HG02943 (cell line): Measurements from ENCODE around the gene MOGAT2.
"Not testable (repeated sequence)": the region's sequence is repeated elsewhere in the genome, so short reads cannot be mapped to it uniquely, and the experiment has no call there.

ENCODE experiments used
- ATAC-seq: cut with Tn5 transposase; IDR thresholded peaks from one replicate; pipeline ENCODE4 v1.9.1; 2021; ENCODE audit warnings: mild to moderate bottlenecking, low read depth, moderate library complexity; ENCODE audit not compliant: unreplicated experiment

Gene MOGAT2

DNA sequence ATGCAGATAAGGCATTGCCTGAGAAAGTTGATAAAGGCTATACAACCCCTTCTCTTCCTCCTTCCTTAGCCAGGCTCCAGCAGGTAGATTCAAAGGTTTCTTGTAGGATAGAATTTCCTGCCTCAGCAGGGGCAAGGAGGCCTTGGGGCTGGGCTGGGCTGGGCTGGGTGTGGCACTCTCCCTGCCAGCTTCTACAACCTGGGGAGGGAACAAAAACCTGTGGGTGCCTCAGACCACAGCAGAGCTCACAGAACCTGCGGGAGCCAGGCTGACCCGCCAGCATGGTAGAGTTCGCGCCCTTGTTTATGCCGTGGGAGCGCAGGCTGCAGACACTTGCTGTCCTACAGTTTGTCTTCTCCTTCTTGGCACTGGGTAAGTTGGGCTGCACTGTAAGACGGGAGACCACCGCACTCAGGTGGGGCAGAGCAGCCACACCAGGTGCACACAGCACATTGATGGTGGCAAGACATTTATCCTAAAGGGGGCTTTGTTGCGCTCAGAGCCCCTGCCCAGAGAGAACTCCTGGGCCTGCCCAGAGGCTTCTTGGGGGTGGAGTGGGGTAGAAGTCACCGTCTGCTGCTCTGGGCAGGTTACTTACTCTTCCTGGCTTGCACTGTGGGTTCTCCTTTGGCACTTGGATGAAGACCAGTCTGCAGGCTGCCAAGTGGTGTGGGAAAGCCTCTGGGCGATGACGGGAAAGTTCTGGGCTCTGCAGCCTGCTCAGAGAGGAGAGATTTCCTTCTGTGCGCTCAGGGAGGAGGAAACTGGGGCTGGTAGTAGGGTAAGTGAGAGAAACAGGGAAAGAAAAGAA is at the start of gene MOGAT2:
Gene MOGAT2 (plus strand): TSS at position 231 of the 811 bp plus-strand sequence. CDS start 51 bp downstream, at position 282.
- no peak for ATAC-seq

- ATAC-seq: no peak
These were observed 49.0 kb upstream of the MOGAT2 start, which contains the start of gene MAP6 for GRCh38 chr11:75668451-75669297. Gene MAP6, minus strand, starts transcription at chr11:75669038. Its CDS starts 669 bp downstream, at chr11:75668369.

DNA sequence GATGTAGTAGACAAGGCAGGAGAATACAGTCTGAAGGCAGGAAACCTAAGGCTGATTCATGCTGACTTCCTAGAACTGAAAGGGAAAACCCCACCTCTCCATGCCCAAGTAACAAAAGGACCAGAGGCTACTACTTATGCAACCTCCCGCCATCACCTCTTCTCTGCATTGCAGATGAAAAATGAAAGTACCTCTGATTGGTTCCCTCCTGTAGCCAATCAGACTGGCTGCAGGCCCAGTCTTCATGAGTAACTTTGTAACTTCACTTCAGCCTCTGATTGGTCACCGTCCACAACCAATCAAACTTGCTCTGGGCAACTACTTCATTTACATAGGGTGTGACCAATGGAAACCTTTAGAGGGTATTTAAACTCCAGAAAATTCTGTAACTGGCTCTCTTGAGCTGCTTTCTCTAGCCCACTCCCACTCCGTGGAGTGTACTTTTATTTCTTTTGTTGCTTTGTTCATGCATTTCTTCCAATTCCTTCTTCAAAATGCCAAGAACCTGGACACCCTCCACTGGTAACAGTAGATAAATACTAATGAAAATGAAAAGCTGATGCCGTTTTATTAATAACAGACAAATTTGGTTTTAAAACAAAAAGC is 43.6 kb upstream of the MOGAT2 start:
- ATAC-seq: no peak

GRCh38 chr11:75677275-75677674 is 40.4 kb upstream of the MOGAT2 start:
- ATAC-seq: no peak

DNA sequence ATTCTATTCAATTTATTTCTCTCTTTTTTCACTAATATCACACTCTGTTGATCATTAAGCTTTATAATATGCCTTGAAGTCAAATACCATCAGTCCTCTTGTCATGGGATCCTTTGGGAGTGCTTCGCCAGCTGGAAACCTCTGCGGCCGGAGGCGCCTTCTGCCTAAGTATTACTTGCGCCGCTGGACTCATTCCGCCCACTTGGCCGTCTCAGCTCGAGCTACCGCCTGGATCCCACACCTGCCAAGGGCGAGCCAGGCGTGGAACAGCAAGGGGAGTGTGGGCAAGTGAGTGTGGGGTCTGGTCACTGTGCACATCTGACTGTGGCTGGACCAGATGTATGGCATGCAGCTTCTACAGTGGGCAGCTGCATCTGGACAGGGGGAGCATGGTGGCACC is 39.7 kb upstream of the MOGAT2 start:
- ATAC-seq: no peak

DNA sequence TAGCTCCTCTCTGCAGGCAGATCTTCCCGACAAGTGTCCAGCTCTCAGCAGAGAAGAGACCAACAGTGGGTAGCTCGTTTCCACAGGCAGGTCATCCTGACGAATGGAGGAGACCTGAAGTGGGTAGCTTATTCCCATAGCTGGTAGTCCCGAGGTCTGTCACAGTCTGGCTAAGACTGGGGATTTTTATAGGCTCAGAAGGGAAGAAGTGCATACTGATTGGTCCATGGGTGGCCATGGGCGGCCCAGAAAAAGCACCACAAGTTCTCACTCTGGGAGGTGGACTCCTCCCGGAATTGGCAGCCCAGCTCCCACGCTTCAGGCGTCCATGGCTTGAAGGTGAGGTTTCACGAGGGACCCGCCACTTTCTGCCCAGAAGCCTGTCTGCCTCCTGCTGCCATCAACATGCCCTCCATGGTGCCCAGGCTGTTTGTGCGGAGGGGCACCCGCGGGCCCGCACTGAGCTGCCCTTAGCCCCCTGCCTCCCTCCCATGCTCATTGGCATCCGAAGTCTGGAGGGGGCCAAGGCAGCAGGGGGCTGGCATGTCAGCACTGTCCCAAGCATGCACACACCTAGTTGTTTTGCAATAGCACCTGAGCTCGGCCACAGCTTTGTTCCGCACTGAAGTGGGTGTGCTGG is 38.9 kb upstream of the MOGAT2 start:
- ATAC-seq: no peak

DNA sequence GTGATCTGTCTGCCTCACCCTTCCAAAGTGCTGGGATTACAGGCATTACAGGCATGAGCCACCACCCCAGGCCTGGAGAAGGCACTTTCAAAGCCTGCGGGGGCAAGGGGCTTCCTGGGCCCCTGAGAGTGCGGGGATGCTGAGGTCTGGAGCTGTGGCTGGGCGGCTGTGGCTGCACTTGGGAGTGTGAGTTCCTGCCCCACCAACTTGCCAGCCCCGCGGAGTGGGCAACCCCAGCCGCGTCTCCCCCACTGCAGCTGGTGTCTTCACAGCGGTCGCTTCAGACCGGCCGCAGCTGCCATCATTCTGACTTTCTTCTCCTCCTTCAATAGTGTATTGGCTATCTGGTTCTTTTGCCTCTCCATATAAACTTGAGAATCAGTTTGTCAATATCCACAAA is 38.1 kb upstream of the MOGAT2 start:
- no peak for ATAC-seq

DNA sequence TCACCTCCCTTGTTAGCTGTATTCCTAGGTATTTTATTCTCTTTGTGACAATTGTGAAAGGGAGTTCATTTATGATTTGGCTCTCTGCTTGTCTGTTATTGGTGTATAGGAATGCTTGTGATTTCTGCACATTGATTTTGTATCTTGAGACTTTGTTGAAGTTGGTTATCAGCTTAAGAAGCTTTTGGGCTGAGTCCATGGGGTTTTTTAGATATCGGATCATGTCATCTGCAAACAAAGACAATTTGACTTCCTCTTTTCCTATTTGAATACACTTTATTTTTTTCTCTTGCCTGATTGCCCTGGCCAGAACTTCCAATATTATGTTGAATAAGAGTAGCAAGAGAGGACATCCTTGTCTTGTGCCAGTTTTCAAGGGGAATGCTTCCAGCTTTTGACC is 33.8 kb upstream of the MOGAT2 start:
- not testable (repeated sequence) for ATAC-seq

DNA sequence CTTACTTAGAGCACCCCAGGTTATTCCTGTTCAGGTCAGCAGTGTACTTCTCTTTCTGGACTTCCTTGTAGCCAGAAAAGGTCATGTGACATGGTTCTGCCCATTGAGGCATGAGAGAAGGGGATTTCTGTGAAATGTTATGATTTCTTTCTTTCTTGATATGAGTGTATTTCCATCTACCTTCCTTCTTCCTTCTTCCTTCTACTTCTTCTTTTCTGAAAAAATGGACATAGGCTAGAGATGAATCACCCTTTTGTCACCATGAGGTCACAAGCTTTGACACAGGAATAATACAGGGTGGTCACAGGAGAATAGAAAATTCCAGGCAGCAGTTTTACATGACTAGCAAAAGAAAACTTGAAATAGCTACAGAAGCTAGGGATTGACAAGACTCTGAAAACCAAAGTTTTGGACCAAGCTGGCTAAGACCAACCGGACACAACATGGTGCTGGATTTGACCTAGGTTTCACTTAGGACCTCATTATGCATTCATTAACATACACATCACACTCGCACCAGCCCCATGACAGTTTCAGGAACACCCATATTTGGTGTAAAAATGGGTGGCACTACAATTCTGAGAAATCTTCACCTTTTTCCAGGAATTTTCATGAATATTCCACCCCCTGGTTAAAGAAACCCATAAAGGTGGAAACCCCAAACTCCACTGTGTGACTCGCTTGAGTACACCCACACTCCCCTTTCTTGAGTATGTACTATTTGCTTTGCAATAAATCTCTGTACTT is 27.6 kb upstream of the MOGAT2 start:
- peak; percentile 57 for ATAC-seq

- no peak for ATAC-seq
These were observed 25.8 kb upstream of the MOGAT2 start for GRCh38 chr11:75691804-75692203.

DNA sequence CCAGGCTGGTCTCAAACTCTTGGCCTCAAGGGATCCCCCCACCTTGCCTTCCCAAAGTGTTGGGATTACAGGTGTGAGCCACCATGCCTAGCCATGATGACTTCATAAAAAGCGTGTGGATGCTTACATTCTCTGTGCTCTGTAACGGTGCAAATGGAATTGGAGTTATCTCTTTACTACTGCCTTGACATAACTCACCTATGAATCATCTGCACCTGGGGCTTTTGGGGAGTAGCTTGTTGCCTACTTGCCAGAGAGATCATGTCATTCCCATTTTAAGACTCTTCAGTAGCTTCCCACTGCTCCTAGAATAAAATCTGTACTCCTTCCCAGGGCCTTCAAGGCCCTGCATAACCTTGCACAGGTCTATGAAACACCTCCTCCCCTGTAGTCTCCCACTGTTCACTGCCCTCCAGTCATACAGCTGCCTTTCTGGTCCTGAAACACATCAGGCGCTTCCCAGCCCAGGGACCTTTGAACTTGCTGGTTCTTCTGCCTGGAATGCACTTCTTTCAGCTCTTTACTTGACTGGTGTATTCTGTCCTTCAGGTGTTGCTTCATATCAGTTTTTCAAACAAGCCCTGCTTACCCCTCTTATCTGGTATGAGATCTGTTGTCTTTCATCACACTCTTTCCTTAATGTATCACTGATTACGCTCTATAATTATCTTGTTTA is 19.6 kb upstream of the MOGAT2 start:
- ATAC-seq: no peak

- ATAC-seq: no peak
These were observed 16.7 kb upstream of the MOGAT2 start for GRCh38 chr11:75700940-75701339.

DNA sequence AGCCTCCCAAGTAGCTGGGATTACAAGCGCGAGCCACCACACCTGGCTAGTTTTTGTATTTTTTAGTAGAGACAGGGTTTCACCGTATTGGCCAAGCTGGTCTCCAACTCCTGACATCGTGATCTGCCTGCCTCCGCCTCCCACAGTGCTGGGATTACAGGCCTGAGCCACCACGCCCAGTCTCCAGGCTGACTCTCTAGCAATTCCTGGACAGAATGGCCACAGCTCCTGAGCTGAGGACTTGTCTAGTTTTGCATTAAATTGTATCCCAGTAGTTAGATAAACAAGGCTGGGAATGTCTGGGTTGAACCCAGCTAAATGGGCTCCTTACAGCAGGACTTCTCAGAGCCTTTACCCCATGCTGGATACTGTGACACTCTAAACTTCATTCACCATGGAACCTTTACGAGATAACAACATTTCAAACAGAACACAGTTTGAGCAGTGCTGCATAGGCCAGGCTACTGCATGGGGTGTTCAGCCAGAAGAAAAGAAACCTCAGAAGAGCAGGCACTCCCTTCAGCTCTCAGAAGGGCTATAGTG is 13.9 kb upstream of the MOGAT2 start:
- no peak for ATAC-seq

GRCh38 chr11:75705541-75705940 is 12.1 kb upstream of the MOGAT2 start:
- ATAC-seq: no peak

DNA sequence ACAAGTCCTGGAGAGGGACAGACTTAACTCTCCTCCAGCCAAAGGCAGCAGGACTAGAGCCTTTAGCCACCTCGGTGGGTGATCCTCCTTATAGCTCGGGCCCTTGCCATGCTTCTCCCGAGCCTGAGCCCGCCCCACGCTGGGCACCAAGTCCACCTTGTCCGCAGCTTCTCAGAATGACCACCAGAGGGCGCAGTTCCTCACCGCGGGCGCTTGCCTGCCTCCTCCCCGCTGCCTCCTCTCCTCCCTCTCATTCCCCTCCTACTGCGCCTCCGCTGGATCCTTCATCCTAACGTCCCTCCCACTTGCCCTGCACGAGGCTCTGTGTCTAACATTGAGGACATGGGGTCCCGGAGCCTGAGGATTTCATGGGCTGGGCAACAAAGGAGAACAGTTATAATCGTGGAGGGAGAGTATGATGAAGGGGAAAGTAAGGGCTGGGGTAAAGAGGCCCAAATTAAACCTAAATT is 11.3 kb upstream of the MOGAT2 start:
- no peak for ATAC-seq

- ATAC-seq: no peak
These were observed 3.4 kb upstream of the MOGAT2 start for GRCh38 chr11:75714211-75714610.

GRCh38 chr11:75715688-75716087 is 1.9 kb upstream of the MOGAT2 start:
- no peak for ATAC-seq

DNA sequence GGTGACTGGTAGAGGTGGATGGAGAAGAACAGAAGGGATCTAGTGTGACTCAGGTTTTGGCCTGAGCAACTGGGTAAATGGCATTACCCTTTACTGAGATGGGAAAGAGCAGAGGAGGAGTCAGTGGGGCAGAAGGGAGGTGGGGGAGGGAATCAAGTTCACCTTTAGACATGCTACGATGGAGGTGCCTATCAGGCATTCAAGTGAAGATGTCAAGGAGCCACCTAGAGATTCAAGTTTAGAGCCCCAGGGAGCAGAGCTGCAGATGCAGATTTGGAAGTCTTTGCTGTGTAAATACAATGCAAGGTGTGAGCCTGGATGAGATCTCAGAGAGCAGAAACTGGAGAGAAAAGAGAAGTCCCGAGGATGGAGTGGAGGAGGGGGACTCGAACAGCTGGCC is 979 bp upstream of the MOGAT2 start:
- no peak for ATAC-seq
